H9 (cell line): ENCODE measurements around the gene KCTD18. TPM values are rescaled to one million over a fixed set of nuclear protein-coding genes. Genes with fewer than 3 reads are reported as not detected.

Source experiments
- DNase-seq: peaks from one replicate; pipeline ENCODE4 v3.0.0-alpha.2; 2017
- H2AFZ ChIP-seq: one replicate; pipeline ENCODE4 v1.6.1; 2013; ENCODE audit warnings: mild to moderate bottlenecking, low read length, control low read depth, moderate library complexity
- H2AK5ac ChIP-seq: 2 replicates; pipeline ENCODE4 v1.6.1; 2013; ENCODE audit warnings: low read length, control low read depth, mixed read lengths; ENCODE audit not compliant: insufficient read length
- H2BK120ac ChIP-seq: one replicate; pipeline ENCODE4 v1.6.1; 2013; ENCODE audit warnings: low read depth, mild to moderate bottlenecking, low read length, control low read depth, inconsistent platforms; ENCODE audit not compliant: poor library complexity, severe bottlenecking
- H2BK12ac ChIP-seq: 2 replicates; pipeline ENCODE4 v1.6.1; 2013; ENCODE audit warnings: low read length, control low read depth, mixed read lengths, low read depth; ENCODE audit not compliant: insufficient read length
- H2BK15ac ChIP-seq: 2 replicates; pipeline ENCODE4 v1.6.1; 2013; ENCODE audit warnings: low read depth, low read length, control low read depth
- H2BK20ac ChIP-seq: one replicate; pipeline ENCODE4 v1.6.1; 2013; ENCODE audit warnings: low read depth, mild to moderate bottlenecking, low read length, control low read depth, inconsistent platforms; ENCODE audit not compliant: poor library complexity, severe bottlenecking
- H2BK5ac ChIP-seq: 2 replicates; pipeline ENCODE4 v1.6.1; 2013; ENCODE audit warnings: low read length, control low read depth, mixed read lengths; ENCODE audit not compliant: insufficient read length
- H3K14ac ChIP-seq: 2 replicates; pipeline ENCODE4 v1.6.1; 2013; ENCODE audit warnings: low read length, control low read depth; ENCODE audit not compliant: insufficient read depth
- H3K18ac ChIP-seq: 2 replicates; pipeline ENCODE4 v1.6.1; 2013; ENCODE audit warnings: low read depth, mild to moderate bottlenecking, mixed read lengths, low read length, control low read depth; ENCODE audit not compliant: insufficient read length
- H3K23ac ChIP-seq: 2 replicates; pipeline ENCODE4 v1.6.1; 2013; ENCODE audit warnings: low read length, control low read depth, mixed read lengths, low read depth; ENCODE audit not compliant: insufficient read length
- H3K23me2 ChIP-seq: 2 replicates; pipeline ENCODE4 v1.6.1; 2013; ENCODE audit warnings: low read depth, mild to moderate bottlenecking, mixed read lengths, low read length, control low read depth; ENCODE audit not compliant: insufficient read length, poor library complexity, severe bottlenecking
- H3K27ac ChIP-seq: 2 replicates; pipeline ENCODE4 v1.5.1; 2013; ENCODE audit warnings: low read length, control low read depth, mixed read lengths, low read depth; ENCODE audit not compliant: insufficient read length
- H3K27me3 ChIP-seq: 2 replicates; pipeline ENCODE4 v1.6.1; 2013; ENCODE audit warnings: low read length, control low read depth, inconsistent platforms; ENCODE audit not compliant: insufficient read depth
- H3K4ac ChIP-seq: 2 replicates; pipeline ENCODE4 v1.6.1; 2013; ENCODE audit warnings: low read depth, mild to moderate bottlenecking, control low read depth, inconsistent platforms, low read length, moderate library complexity
- H3K4me1 ChIP-seq: 2 replicates; pipeline ENCODE4 v1.6.1; 2013; ENCODE audit warnings: low read length, control low read depth, inconsistent platforms; ENCODE audit not compliant: insufficient read depth
- H3K4me2 ChIP-seq: 2 replicates; pipeline ENCODE4 v1.6.1; 2013; ENCODE audit warnings: low read length, control low read depth, mixed read lengths; ENCODE audit not compliant: insufficient read length, insufficient read depth
- H3K56ac ChIP-seq: 2 replicates; pipeline ENCODE4 v1.6.1; 2013; ENCODE audit warnings: low read depth, mild to moderate bottlenecking, mixed read lengths, low read length, control low read depth; ENCODE audit not compliant: insufficient read length
- H3K79me1 ChIP-seq: 2 replicates; pipeline ENCODE4 v1.6.1; 2013; ENCODE audit warnings: low read depth, mild to moderate bottlenecking, moderate library complexity, low read length, control low read depth, inconsistent platforms; ENCODE audit not compliant: insufficient read depth, poor library complexity, severe bottlenecking
- H3K79me2 ChIP-seq: 2 replicates; pipeline ENCODE4 v1.6.1; 2013; ENCODE audit warnings: low read length, control low read depth, inconsistent platforms; ENCODE audit not compliant: insufficient read depth
- H3K9ac ChIP-seq: 2 replicates; pipeline ENCODE4 v1.6.1; 2013; ENCODE audit warnings: low read length, control low read depth, mixed read lengths; ENCODE audit not compliant: insufficient read length; ENCODE audit errors: extremely low read depth
- H3K9me3 ChIP-seq: one replicate; pipeline ENCODE4 v1.6.1; 2013; ENCODE audit warnings: low read depth, low read length, inconsistent platforms; ENCODE audit not compliant: control insufficient read depth
- H3T11ph ChIP-seq: one replicate; pipeline ENCODE4 v1.6.1; 2013; ENCODE audit warnings: mild to moderate bottlenecking, low read length, control low read depth, inconsistent platforms
- H4K20me1 ChIP-seq: one replicate; pipeline ENCODE4 v1.6.1; 2013; ENCODE audit not compliant: control insufficient read depth, insufficient read length, insufficient read depth
- H4K5ac ChIP-seq: 2 replicates; pipeline ENCODE4 v1.6.1; 2013; ENCODE audit warnings: low read depth, mild to moderate bottlenecking, mixed read lengths, low read length, control low read depth; ENCODE audit not compliant: insufficient read length
- H4K8ac ChIP-seq: replicated peaks from 2 replicates; pipeline ENCODE4 v1.6.1; 2013; ENCODE audit warnings: low read length, control low read depth, mixed read lengths, low read depth; ENCODE audit not compliant: insufficient read length
- H4K91ac ChIP-seq: 2 replicates; pipeline ENCODE4 v1.6.1; 2013; ENCODE audit warnings: low read depth, mild to moderate bottlenecking, moderate library complexity, mixed read lengths, low read length, control low read depth; ENCODE audit not compliant: insufficient read length
- H3K27ac Mint-ChIP-seq, 3 experiments: 2 replicates in 2 of 3; 3 replicates in 1 of 3; pipeline ENCODE4 v1.8.0; 2020 to 2021; ENCODE audit warnings: mixed read lengths in 3 of 3, mild to moderate bottlenecking in 1 of 3, moderate library complexity in 1 of 3
- H3K27me3 Mint-ChIP-seq: 2 replicates; pipeline ENCODE4 v1.8.0; 2021; ENCODE audit warnings: low read depth, mild to moderate bottlenecking, moderate library complexity, mixed read lengths
- H3K36me3 Mint-ChIP-seq, 3 experiments: 2 replicates in 2 of 3; 3 replicates in 1 of 3; pipeline ENCODE4 v1.8.0; 2020 to 2021; ENCODE audit warnings: low read depth in 3 of 3, mixed read lengths in 3 of 3; ENCODE audit not compliant: insufficient read depth in 1 of 3
- H3K4me1 Mint-ChIP-seq, 2 experiments: 2 replicates each; pipeline ENCODE4 v1.8.0; 2020; ENCODE audit warnings: mixed read lengths in 2 of 2
- H3K4me3 Mint-ChIP-seq, 2 experiments: 2 replicates in 1 of 2; 3 replicates in 1 of 2; pipeline ENCODE4 v1.8.0; 2020 to 2021; ENCODE audit warnings: mild to moderate bottlenecking in 2 of 2, mixed read lengths in 2 of 2, moderate library complexity in 1 of 2
- H3K9me3 Mint-ChIP-seq, 2 experiments: 2 replicates in 1 of 2; 3 replicates in 1 of 2; pipeline ENCODE4 v1.8.0; 2020; ENCODE audit warnings: mild to moderate bottlenecking in 2 of 2, mixed read lengths in 2 of 2, moderate library complexity in 1 of 2
- CTCF ChIP-seq: fragments of 200-600 bp; sonication (generic); conservative IDR thresholded peaks from 3 replicates; pipeline ENCODE4 v1.8.0; 2021; ENCODE audit warnings: antibody characterized with exemption, mild to moderate bottlenecking
- WGBS: extraction: QIAGEN DNeasy Blood & Tissue Kit; methylation state at CpG from one replicate; pipeline ENCODE4 v1.1.7; 2013; ENCODE audit warnings: missing lambda C conversion rate, low lambda C conversion rate, mixed read lengths; ENCODE audit not compliant: insufficient read length; ENCODE audit errors: extremely low coverage; 5-methylcytosine and 5-hydroxymethylcytosine counted together
- total RNA-seq: library from RNA; stranded (reverse); gene quantifications from 2 replicates; pipeline ENCODE4 v1.2.1, GENCODE V29; 2021

Gene KCTD18
- total RNA-seq, 1 experiment from 2014 or later, result 4.9 TPM

- no peak within 1 kb of the TSS for H3K23ac ChIP-seq
- H3K4me1 ChIP-seq, result no peaks in the 10 kb centered on the region; the same call in 1 of the 2 replicates
- Mint-ChIP-seq H3K27me3 (peaks cover 12% of the 10 kb centered on the region), H3K27ac (peak within 1 kb of the TSS in 1 of 3 experiments; percentile 80; a peak in 3 of 7 replicates), H3K4me1 (peaks cover 15 to 17% of the 10 kb centered on the region in 2 experiments), H3K9me3 (no peaks in the 10 kb centered on the region; a peak in 1 of 5 replicates), H3K4me3 (peak within 1 kb of the TSS; percentile 89 to 94), H3K36me3 (no peaks in the 10 kb centered on the region)
- DNase-seq, result peak; percentile 96
- H2AK5ac ChIP-seq, result no peak within 1 kb of the TSS
- TF ChIP-seq CTCF, result peak; percentile 28; the same call in 1 of the 3 replicates
- H4K20me1 ChIP-seq, result no peaks in the 10 kb centered on the region
- H3K9ac ChIP-seq, result peak within 1 kb of the TSS; percentile 75
- H3K79me1 ChIP-seq, result peaks cover 1% of the 10 kb centered on the region
- H2AFZ ChIP-seq, result no peak within 1 kb of the TSS
- no peak within 1 kb of the TSS for H2BK120ac ChIP-seq
- no CpG with 5 or more reads among the region's 56 CpGs for WGBS
- H4K91ac ChIP-seq, result no peak within 1 kb of the TSS
- no peaks in the 10 kb centered on the region; the same call in 1 of the 2 replicates for H3K27me3 ChIP-seq
- H3K79me2 ChIP-seq, result peaks cover 14% of the 10 kb centered on the region; the same call in 1 of the 2 replicates
- H4K5ac ChIP-seq, result no peak within 1 kb of the TSS
- H2BK20ac ChIP-seq, result no peak within 1 kb of the TSS
- no peak within 1 kb of the TSS for H3K56ac ChIP-seq
- H3K23me2 ChIP-seq, result peaks cover 4% of the 10 kb centered on the region
- peak within 1 kb of the TSS; percentile 90 for H3K4me2 ChIP-seq
- no peak within 1 kb of the TSS for H3K18ac ChIP-seq
- H2BK12ac ChIP-seq, result no peak within 1 kb of the TSS
- no peak within 1 kb of the TSS for H2BK15ac ChIP-seq
- no peaks in the 10 kb centered on the region for H3K9me3 ChIP-seq
- H3K27ac ChIP-seq, result no peak within 1 kb of the TSS
- no peak within 1 kb of the TSS for H3K14ac ChIP-seq
- no peak within 1 kb of the TSS for H2BK5ac ChIP-seq
- no peak within 1 kb of the TSS for H3K4ac ChIP-seq
- H4K8ac ChIP-seq, result no peak within 1 kb of the TSS
- H3T11ph ChIP-seq, result no peak within 1 kb of the TSS
Observed at GRCh38 chr2:200525882-200526651, 16.2 kb upstream of the KCTD18 start, which contains the start of gene SGO2. Gene SGO2, plus strand, starts transcription at chr2:200526207. Its CDS starts 6,769 bp downstream, at chr2:200532976.
